GM06990 (cell line): Measurements from ENCODE around the gene DNAH11.

Source experiments
- DNase-seq: peaks from one replicate; pipeline ENCODE4 v3.0.0-alpha.2; 2011; ENCODE audit not compliant: insufficient read length; ENCODE audit errors: extremely low read depth
- H3K27me3 ChIP-seq: replicated peaks from 2 replicates; pipeline ENCODE4 v1.6.0; 2011; ENCODE audit warnings: low read length; ENCODE audit not compliant: control insufficient read depth, insufficient read depth
- H3K36me3 ChIP-seq: 2 replicates; pipeline ENCODE4 v1.5.1; 2011; ENCODE audit warnings: low read length; ENCODE audit not compliant: control insufficient read depth, insufficient read depth
- H3K4me3 ChIP-seq: replicated peaks from 2 replicates; pipeline ENCODE4 v1.5.1; 2011; ENCODE audit warnings: low read depth, mild to moderate bottlenecking, control low read depth, low read length
- TF ChIP-seq, protein P1 (sequence below): IDR thresholded peaks from 2 replicates; pipeline ENCODE4 v1.5.1; 2011; ENCODE audit warnings: low read length, control low read depth, mild to moderate bottlenecking, inconsistent platforms; ENCODE audit not compliant: insufficient read depth, poor library complexity, severe bottlenecking

The DNAH11 gene

DNA sequence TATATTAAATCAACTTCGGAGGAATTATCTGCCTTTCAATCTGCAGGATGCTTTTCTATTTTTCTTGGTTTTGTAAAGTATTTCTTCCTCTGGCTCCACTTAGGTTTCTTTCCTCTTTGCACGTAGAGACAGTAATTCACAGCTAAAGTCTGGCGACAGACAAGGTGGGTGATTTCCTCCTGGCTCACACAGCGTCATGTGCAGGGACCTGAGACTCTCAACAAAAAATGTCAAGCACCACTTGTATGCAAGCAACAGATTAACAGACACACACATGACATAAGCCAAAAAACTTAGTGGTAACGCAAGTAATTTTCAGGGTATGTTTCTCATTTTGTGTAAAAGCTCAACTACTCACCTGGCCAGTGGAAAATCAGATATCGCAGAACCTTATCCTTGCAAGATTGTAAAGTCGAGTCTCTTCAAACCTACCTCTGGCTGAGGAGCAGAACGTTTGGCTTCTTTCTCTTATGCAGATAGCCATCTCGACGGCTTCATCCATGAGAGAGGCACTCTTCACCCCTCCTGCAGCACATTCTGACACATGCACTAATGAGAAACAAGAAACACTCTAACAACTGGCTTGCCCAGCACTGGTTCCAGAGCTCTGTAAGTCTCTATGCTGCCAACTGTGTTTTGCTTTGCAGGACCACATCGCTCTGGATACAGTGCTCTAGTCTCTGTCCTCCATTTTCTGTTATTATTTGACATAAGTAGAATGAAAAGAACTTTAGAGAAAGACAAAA is 214.9 kb downstream of the DNAH11 start:
- Histone ChIP-seq H3K36me3 (no peaks in the 10 kb centered on the region), H3K27me3 (peaks cover 2% of the 10 kb centered on the region; the same call in 1 of the 2 replicates), H3K4me3 (no peak overlapping the region)
- TF ChIP-seq, protein P1, sequence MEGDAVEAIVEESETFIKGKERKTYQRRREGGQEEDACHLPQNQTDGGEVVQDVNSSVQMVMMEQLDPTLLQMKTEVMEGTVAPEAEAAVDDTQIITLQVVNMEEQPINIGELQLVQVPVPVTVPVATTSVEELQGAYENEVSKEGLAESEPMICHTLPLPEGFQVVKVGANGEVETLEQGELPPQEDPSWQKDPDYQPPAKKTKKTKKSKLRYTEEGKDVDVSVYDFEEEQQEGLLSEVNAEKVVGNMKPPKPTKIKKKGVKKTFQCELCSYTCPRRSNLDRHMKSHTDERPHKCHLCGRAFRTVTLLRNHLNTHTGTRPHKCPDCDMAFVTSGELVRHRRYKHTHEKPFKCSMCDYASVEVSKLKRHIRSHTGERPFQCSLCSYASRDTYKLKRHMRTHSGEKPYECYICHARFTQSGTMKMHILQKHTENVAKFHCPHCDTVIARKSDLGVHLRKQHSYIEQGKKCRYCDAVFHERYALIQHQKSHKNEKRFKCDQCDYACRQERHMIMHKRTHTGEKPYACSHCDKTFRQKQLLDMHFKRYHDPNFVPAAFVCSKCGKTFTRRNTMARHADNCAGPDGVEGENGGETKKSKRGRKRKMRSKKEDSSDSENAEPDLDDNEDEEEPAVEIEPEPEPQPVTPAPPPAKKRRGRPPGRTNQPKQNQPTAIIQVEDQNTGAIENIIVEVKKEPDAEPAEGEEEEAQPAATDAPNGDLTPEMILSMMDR = no peak
- no peak for DNase-seq

DNA sequence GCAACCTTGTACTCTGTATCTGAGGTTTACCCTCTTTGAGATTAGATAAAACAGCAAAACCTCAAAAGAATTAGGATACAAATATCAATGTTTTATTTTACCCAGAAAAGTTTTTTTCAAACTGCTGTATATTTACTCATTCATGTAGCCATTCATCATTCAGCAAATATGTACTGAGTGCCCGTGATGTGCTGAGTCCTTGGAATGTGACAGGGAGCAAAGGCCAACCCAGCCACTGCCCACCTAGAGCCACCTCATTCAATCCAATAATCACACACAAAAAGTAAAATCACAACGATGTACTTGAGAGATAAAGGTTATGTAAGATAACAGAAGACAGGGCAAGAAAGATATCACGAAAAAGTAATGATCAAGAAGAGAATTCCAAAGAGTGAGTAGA is 215.4 kb downstream of the DNAH11 start:
- DNase-seq = no peak
- TF ChIP-seq, protein P1 = no peak
- H3K27me3 ChIP-seq = no peaks in the 10 kb centered on the region; the same call in 1 of the 2 replicates
- H3K4me3 ChIP-seq = no peak overlapping the region
- no peaks in the 10 kb centered on the region for H3K36me3 ChIP-seq

DNA sequence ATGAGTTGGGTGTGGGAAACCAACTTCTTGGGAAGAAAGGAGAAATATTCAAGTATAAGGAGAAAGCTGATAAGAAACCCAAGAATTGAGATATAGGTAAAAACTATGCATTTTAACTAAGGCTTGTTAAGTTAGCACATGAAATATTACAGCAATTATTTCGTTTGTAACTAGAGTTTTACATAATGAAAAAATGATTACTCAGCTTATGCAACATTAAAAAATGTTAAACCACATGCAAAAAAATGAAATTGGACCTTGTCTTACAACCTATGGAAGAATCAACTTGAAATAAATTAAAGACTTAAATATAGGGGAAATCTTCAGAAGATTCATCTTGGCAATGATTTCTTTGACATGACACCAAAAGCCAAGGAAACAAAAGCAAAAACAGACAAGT is 219.6 kb downstream of the DNAH11 start:
- H3K4me3 ChIP-seq = no peak overlapping the region
- H3K27me3 ChIP-seq = no peaks in the 10 kb centered on the region; the same call in none of the 2 replicates

DNA sequence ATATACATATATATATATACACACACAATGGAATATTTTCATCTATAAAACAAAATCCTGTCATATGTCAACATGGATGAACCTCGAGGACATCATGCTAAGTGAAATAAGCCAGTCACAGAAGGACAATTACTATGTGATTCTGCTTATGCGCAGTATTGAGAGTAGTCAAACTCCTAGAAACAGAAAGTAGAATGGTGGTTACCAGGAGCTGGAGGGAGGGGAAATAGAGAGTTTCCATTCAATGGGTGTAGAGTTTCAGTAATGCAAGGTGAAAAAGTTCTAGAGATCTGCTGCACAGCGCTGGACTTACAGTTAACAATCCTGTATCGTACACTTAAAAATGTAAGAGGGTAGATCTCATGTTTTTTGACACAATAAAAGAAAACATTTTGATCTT is 221.0 kb downstream of the DNAH11 start:
- H3K27me3 ChIP-seq = no peaks in the 10 kb centered on the region; the same call in none of the 2 replicates
- no peak overlapping the region for H3K4me3 ChIP-seq
- DNase-seq = no peak
- H3K36me3 ChIP-seq = no peaks in the 10 kb centered on the region
- TF ChIP-seq, protein P1 = no peak

More for the DNA sequence above, 219.6 kb downstream of the DNAH11 start:
- TF ChIP-seq, protein P1 = no peak
- no peaks in the 10 kb centered on the region for H3K36me3 ChIP-seq
- DNase-seq = no peak

DNA sequence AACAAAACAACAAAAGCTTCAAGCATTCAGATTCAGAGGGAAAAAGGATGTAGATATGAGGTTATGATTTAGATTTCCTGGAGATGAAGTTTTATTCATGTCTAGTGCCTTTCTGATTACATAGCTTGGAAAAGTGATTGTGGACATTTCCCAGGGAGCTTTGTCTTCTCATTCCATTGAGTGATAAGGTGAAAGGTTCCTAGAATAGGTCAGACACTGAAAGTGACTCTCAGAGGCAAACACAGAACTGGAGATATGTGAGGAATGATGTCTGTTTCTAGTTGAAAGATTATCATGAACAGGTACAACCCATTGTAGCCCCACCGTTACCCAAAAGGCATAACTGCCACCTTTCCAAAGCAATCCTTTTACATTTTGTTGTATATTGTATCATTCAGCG is 223.4 kb downstream of the DNAH11 start:
- Histone ChIP-seq H3K27me3 (no peaks in the 10 kb centered on the region; the same call in none of the 2 replicates), H3K36me3 (no peaks in the 10 kb centered on the region), H3K4me3 (no peak overlapping the region)
- TF ChIP-seq, protein P1 = no peak
- DNase-seq = no peak
